Upper lobe of left lung (tissue), 6 donors: ENCODE results near the gene EFHD1. TPM values are rescaled to one million over a fixed set of nuclear protein-coding genes. Genes with fewer than 3 reads are reported as not detected.

Source experiments
- ATAC-seq, 2 donors: fragments of 200-7000 bp; cut with Tn5 transposase; one replicate each; pipeline ENCODE4 v1.9.1; 2022; ENCODE audit warnings: mild to moderate bottlenecking in 2 of 2, moderate library complexity in 2 of 2; ENCODE audit not compliant: low FRiP score in 2 of 2
- DNase-seq, 2 donors: peaks; one replicate each; pipeline ENCODE4 v3.0.0-alpha.2; 2019 to 2020
- H3K27ac ChIP-seq, 4 donors: fragments of 200-600 bp; sonication (generic); one replicate each; pipeline ENCODE4 v1.5.1; 2016 to 2019
- H3K27me3 ChIP-seq, 4 donors: fragments of 200-600 bp; sonication (generic); one replicate each; pipeline ENCODE4 v1.5.1; 2017 to 2019
- H3K36me3 ChIP-seq, 4 donors: fragments of 200-600 bp; sonication (generic); one replicate each; pipeline ENCODE4 v1.5.1; 2016 to 2019
- H3K4me1 ChIP-seq, 4 donors: fragments of 200-600 bp; sonication (generic); one replicate each; pipeline ENCODE4 v1.5.1; 2018 to 2019
- H3K4me3 ChIP-seq, 4 donors: fragments of 200-600 bp; sonication (generic); one replicate each; pipeline ENCODE4 v1.5.1; 2017 to 2019; ENCODE audit warnings: mild to moderate bottlenecking in 2 of 4, moderate library complexity in 1 of 4
- H3K9me3 ChIP-seq, 4 donors: fragments of 200-600 bp; sonication (generic); one replicate each; pipeline ENCODE4 v1.5.1; 2018 to 2019
- CTCF ChIP-seq, 6 experiments: fragments of 450-650 bp in 4 of 6; fragments of 200-600 bp in 2 of 6; sonication (generic) in 2 of 6; IDR thresholded peaks; one replicate each; pipeline ENCODE4 v1.5.1; 2016 to 2019; ENCODE audit warnings: antibody characterized with exemption in 6 of 6
- EP300 ChIP-seq, 4 donors: sonication (generic); formaldehyde crosslinking; IDR thresholded peaks; one replicate each; pipeline ENCODE4 v1.5.1; 2017; ENCODE audit warnings: antibody characterized with exemption in 4 of 4, control low read depth in 2 of 4
- POLR2A ChIP-seq, 4 donors: fragments of 450-650 bp; IDR thresholded peaks; one replicate each; pipeline ENCODE4 v1.5.1; 2016 to 2017; ENCODE audit warnings: antibody characterized with exemption in 4 of 4, mild to moderate bottlenecking in 2 of 4
- POLR2AphosphoS5 ChIP-seq, 2 donors: sonication (generic); formaldehyde crosslinking; IDR thresholded peaks; one replicate each; pipeline ENCODE4 v1.5.1; 2017; ENCODE audit warnings: antibody characterized with exemption in 2 of 2
- WGBS, 2 donors: methylation state at CpG; one replicate each; pipeline ENCODE4 v1.1.5; 2017 to 2018; 5-methylcytosine and 5-hydroxymethylcytosine counted together
- total RNA-seq, 6 donors: library from RNA; depleted of rRNA in 4 of 6; stranded (reverse); fragments of >200 nt in 4 of 6; gene quantifications; one replicate each; pipeline versions ENCODE4 v1.1.0 to v1.2.1, GENCODE V29; 2016 to 2021
- donor health status: DM: no; HTN: no; CAD: no; lungs with moderate emphysema.
- donor health status: DM: no; HTN: yes; CAD: no; lungs with severe emphysema.

Gene EFHD1
- total RNA-seq, 6 donors from 2014 or later = 3.7 to 11.1 (median 5.2) TPM

- TF ChIP-seq POLR2AphosphoS5 (IDR thresholded peaks at IDR 0.05) (no peak), EP300 (IDR thresholded peaks at IDR 0.05) (no peak), CTCF (IDR thresholded peaks at IDR 0.05) (no peak), POLR2A (IDR thresholded peaks at IDR 0.05) (no peak)
- no peaks in the 10 kb centered on the region for H3K4me1 ChIP-seq
- no peaks in the 10 kb centered on the region for H3K9me3 ChIP-seq
- no peak overlapping the region for H3K4me3 ChIP-seq
- no peaks in the 10 kb centered on the region for H3K27me3 ChIP-seq
- no peak overlapping the region for H3K27ac ChIP-seq
- no peaks in the 10 kb centered on the region for H3K36me3 ChIP-seq
- ATAC-seq = no peak
- 72 to 75% methylated on average over 9 to 10 of the region's 10 CpGs for WGBS, 2 donors
- no peak for DNase-seq
Observed at GRCh38 chr2:232623768-232624765, 9.3 kb upstream of the EFHD1 start.

GRCh38 chr2:232626584-232626983, 6.8 kb upstream of the EFHD1 start:
- Histone ChIP-seq H3K9me3 (no peaks in the 10 kb centered on the region), H3K27ac (no peak overlapping the region), H3K36me3 (no peaks in the 10 kb centered on the region), H3K4me1 (no peaks in the 10 kb centered on the region), H3K27me3 (no peaks in the 10 kb centered on the region), H3K4me3 (no peak overlapping the region)
- TF ChIP-seq POLR2AphosphoS5 (IDR thresholded peaks at IDR 0.05) (no peak), EP300 (IDR thresholded peaks at IDR 0.05) (no peak)
- WGBS, 2 donors = 52% methylated on average over 1 of the region's 1 CpG
- DNase-seq = no peak
- no peak for ATAC-seq

GRCh38 chr2:232628466-232629128, 4.8 kb upstream of the EFHD1 start:
- Histone ChIP-seq H3K4me1 (peaks cover under 1 to 12% (median 11%) of the 10 kb centered on the region in 4 donors), H3K27ac (no peak overlapping the region), H3K27me3 (peaks cover 0 to 14% (median 7%) of the 10 kb centered on the region in 4 donors), H3K9me3 (no peaks in the 10 kb centered on the region), H3K4me3 (no peak overlapping the region), H3K36me3 (no peaks in the 10 kb centered on the region)
- WGBS, 2 donors = 89 to 92% methylated on average over 7 to 10 of the region's 10 CpGs
- DNase-seq (no peak), ATAC-seq (peak in 1 of 2 donors; percentile 13)
- TF ChIP-seq POLR2A (IDR thresholded peaks at IDR 0.05) = no peak
- TF ChIP-seq CTCF (IDR thresholded peaks at IDR 0.05) = no peak
- TF ChIP-seq POLR2AphosphoS5 (IDR thresholded peaks at IDR 0.05) = no peak
- TF ChIP-seq EP300 (IDR thresholded peaks at IDR 0.05) = no peak

GRCh38 chr2:232629129-232629475, 4.3 kb upstream of the EFHD1 start:
- DNase-seq = no peak
- H3K4me3 ChIP-seq = no peak overlapping the region
- WGBS, 2 donors = 83 to 88% methylated on average over 2 of the region's 2 CpGs
- no peak for ATAC-seq
- H3K4me1 ChIP-seq = peaks cover 6 to 17% (median 16%) of the 10 kb centered on the region in 4 donors
- H3K9me3 ChIP-seq = no peaks in the 10 kb centered on the region
- H3K27ac ChIP-seq = no peak overlapping the region
- H3K36me3 ChIP-seq = no peaks in the 10 kb centered on the region
- TF ChIP-seq POLR2AphosphoS5 (IDR thresholded peaks at IDR 0.05) (no peak), CTCF (IDR thresholded peaks at IDR 0.05) (no peak), POLR2A (IDR thresholded peaks at IDR 0.05) (no peak), EP300 (IDR thresholded peaks at IDR 0.05) (no peak)
- peaks cover 0 to 19% (median 12%) of the 10 kb centered on the region in 4 donors for H3K27me3 ChIP-seq

GRCh38 chr2:232632229-232632903, 1.0 kb upstream of the EFHD1 start:
- TF ChIP-seq POLR2AphosphoS5 (IDR thresholded peaks at IDR 0.05) = no peak
- no peak for TF ChIP-seq CTCF (IDR thresholded peaks at IDR 0.05)
- TF ChIP-seq POLR2A (IDR thresholded peaks at IDR 0.05) = no peak
- TF ChIP-seq EP300 (IDR thresholded peaks at IDR 0.05) = no peak
- Histone ChIP-seq H3K4me1 (peaks cover 11 to 27% (median 25%) of the 10 kb centered on the region in 4 donors), H3K36me3 (no peaks in the 10 kb centered on the region), H3K4me3 (peak overlapping the region in 3 of 4 donors; percentile 46 to 63 (median 56)), H3K27ac (peak overlapping the region in 3 of 4 donors; percentile 41 to 52 (median 50)), H3K27me3 (peaks cover 0 to 31% (median 18%) of the 10 kb centered on the region in 4 donors), H3K9me3 (no peaks in the 10 kb centered on the region)
- WGBS, 2 donors = 48 to 50% methylated on average over 19 of the region's 19 CpGs
- no peak for DNase-seq
- peak in 1 of 2 donors; percentile 25 for ATAC-seq
